GM19397 (cell line): Measurements from ENCODE around the gene EPHA4.

ENCODE experiments used
- ATAC-seq: cut with Tn5 transposase; IDR thresholded peaks from one replicate; pipeline ENCODE4 v1.9.1; 2021; ENCODE audit warnings: mild to moderate bottlenecking, moderate library complexity; ENCODE audit not compliant: unreplicated experiment

Gene EPHA4

GRCh38 chr2:221572219-221572820 lies at the start of gene EPHA4:
Gene EPHA4 (minus strand): TSS chr2:221572304. CDS start chr2:221572248, 56 bp downstream.
- ATAC-seq = peak; percentile 92

- ATAC-seq = no peak
Observed at GRCh38 chr2:221618007-221618406, 45.9 kb upstream of the EPHA4 start.

- ATAC-seq = no peak
Observed at GRCh38 chr2:221616561-221616960, 44.5 kb upstream of the EPHA4 start.

GRCh38 chr2:221614274-221614673 lies 42.2 kb upstream of the EPHA4 start:
- ATAC-seq = no peak

- ATAC-seq = no peak
Observed at GRCh38 chr2:221612800-221613199, 40.7 kb upstream of the EPHA4 start.

- no peak for ATAC-seq
Observed at GRCh38 chr2:221612161-221612560, 40.1 kb upstream of the EPHA4 start.

GRCh38 chr2:221610675-221611074 lies 38.6 kb upstream of the EPHA4 start:
- no peak for ATAC-seq

GRCh38 chr2:221610255-221610654 lies 38.2 kb upstream of the EPHA4 start:
- no peak for ATAC-seq

- ATAC-seq = no peak
Observed at GRCh38 chr2:221608442-221608841, 36.3 kb upstream of the EPHA4 start.

- no peak for ATAC-seq
Observed at GRCh38 chr2:221606424-221606823, 34.3 kb upstream of the EPHA4 start.

GRCh38 chr2:221605751-221606240 lies 33.7 kb upstream of the EPHA4 start:
- ATAC-seq = no peak

- ATAC-seq = no peak
Observed at GRCh38 chr2:221602938-221603337, 30.8 kb upstream of the EPHA4 start.

GRCh38 chr2:221601376-221601775 lies 29.3 kb upstream of the EPHA4 start:
- no peak for ATAC-seq

- no peak for ATAC-seq
Observed at GRCh38 chr2:221600388-221600787, 28.3 kb upstream of the EPHA4 start.

- no peak for ATAC-seq
Observed at GRCh38 chr2:221596192-221596591, 24.1 kb upstream of the EPHA4 start.

- no peak for ATAC-seq
Observed at GRCh38 chr2:221590861-221591365, 18.8 kb upstream of the EPHA4 start.

- ATAC-seq = no peak
Observed at GRCh38 chr2:221589696-221590095, 17.6 kb upstream of the EPHA4 start.

GRCh38 chr2:221588306-221588985 lies 16.3 kb upstream of the EPHA4 start:
- no peak for ATAC-seq

- ATAC-seq = no peak
Observed at GRCh38 chr2:221581986-221582385, 9.9 kb upstream of the EPHA4 start.

GRCh38 chr2:221574231-221574570 lies 2.1 kb upstream of the EPHA4 start:
- no peak for ATAC-seq

- peak; percentile 61 for ATAC-seq
Observed at GRCh38 chr2:221573430-221574230, 1.5 kb upstream of the EPHA4 start.
